ENCODE data around the gene BACE1.

- TF ChIP-seq CTCF (IDR thresholded peaks at IDR 0.05) (no peak), POLR2A (IDR thresholded peaks at IDR 0.05) (no peak), POLR2AphosphoS5 (IDR thresholded peaks at IDR 0.05) (no peak), EP300 (IDR thresholded peaks at IDR 0.05) (no peak)
Measured at GRCh38 chr11:117256573-117256972, 59.5 kb downstream of the BACE1 start.

All from sigmoid colon (tissue), 4 donors.